Stimulated activated CD4-positive, alpha-beta T cell treated with anti-CD3 and anti-CD28 coated beads, Interleukin-1b, Interleukin-23, amount 100 ng/mL, for 1 hour (primary cell): ENCODE results near the gene MMP10.

Source experiments
- DNase-seq, 2 donors: peaks; one replicate each; pipeline ENCODE4 v3.0.0-alpha.2; 2020; ENCODE audit warnings: low read depth in 2 of 2

MMP10 gene

DNA sequence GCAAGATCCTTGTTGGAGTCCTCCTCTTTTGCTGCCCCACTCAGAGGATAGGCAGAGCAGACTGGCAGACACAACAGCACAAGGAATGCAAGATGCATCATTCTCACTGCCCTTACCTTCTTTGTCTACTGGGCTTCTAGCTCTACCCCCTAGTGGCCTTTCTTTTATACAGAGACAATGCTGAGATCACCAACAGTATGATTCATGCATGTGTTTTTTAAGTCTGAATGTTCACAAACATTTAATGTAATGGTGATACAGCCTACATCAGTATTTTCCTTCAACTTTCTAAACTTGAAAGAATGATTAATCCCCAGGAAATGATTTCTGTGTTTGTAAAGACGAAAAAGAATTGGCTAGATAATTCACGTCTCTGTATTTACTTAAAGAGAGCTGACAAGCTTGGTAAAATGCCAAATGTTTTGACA, at the start of gene MMP10:
MMP10 (minus strand) TSS at position 138 of the 428 bp plus-strand sequence; CDS start at position 101, 37 bp downstream.
- DNase-seq, result no peak

DNA sequence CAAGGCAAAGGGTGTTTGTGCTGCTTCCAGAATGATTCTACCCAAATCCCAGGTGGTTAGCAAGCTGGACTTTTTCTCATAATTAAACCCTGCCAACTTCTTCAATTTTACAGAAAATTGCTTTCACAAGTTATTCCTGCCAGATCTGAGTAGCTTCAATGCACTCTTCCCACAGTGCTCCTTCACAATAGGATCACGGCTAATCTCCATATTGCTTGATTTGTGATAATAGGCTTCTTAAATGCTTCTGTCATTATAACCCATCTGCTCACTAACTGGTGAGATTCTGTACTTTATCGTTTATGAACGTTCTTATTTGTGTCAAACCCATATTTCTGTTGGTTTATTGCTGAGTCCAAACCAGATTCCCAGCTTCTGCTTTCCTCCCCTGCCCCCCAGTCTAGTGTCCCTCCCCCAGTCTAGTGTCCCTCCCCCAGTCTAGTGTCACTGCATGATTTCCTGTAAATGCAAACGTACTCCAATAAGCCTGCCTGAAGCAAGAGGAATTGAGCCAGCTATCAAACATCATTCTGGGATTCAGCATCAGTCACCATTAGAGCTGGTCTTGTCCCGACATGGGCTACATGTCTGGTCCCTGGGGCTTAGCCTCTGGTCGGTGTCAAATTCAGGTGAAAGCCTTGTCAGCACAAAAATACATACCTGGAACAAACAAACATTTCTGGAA, 49.0 kb upstream of the MMP10 start:
- DNase-seq, result no peak

DNA sequence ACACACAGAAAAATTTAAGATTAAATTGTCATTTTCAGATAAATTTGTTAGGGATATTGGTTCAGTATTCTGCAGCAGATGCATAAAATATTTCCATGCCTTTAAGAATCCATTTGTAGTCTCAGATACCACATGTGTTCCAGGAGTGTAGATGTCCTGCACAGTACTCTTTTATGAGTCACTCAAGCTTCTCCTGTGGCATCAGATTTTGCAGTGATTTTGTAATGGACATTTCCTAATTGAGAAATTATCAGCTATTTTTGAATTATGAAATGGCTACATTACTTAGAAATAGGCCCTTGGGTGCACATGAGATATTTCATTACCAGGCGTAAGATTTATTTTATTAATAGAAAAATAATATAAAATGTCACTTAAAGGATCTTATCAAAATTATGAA, 44.1 kb upstream of the MMP10 start:
- no peak for DNase-seq

DNA sequence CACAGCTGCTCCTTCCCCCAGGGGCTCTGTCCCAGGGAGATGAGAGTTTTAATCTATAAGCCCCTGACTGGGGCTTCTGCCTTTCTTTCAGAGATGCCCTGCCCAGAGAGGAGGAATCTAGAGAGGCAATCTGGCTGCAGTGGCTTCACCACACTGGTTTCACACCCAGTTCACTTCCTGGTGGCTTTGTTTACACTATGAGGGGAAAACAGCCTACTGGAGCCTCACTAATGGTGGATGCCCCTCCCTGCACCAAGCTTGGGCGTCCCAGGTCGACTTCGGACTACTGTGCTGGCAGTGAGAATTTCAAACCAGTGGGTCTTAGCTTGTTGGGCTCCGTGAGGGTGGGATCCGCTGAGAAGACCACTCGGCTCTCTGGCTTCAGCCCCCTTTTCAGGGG, 39.1 kb upstream of the MMP10 start:
- DNase-seq, result no peak

DNA sequence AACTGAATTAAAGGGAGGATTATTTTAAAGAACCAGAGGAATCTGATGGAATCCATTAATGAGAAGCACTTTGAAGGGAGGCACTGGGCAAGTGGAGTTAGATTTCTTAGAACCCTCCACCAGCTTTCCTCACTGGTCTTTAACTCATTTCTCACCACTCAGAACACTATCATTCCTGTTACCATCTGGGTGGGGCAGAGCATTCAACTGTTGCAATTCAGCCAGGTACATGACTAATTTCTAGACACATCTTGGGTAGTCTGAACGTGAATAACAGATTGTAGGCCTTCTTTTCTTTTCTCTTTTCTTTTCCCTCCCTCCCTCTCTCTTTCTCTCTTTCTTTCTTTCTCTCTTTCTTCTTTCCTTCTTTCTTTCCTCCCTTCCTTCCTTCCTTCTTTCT, 33.1 kb upstream of the MMP10 start:
- DNase-seq, result no peak

DNA sequence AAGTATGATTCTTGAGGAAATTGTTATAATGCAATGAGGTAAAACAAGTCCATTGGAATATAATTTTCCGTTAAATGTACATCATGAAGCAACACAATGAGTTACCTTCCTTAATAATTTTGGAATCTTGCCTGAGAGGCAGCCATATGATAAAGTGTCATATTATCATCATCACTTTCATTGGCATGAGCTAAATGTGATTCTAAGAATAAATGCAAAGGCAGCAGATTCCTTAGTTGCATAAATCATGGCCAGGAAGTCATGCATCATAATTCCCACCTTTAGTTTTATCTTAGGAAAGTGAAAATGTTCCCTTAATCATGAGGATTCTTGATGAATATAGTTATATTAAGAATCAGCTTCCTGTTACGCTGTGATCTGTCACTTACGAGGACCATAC, 31.8 kb upstream of the MMP10 start:
- no peak for DNase-seq

DNA sequence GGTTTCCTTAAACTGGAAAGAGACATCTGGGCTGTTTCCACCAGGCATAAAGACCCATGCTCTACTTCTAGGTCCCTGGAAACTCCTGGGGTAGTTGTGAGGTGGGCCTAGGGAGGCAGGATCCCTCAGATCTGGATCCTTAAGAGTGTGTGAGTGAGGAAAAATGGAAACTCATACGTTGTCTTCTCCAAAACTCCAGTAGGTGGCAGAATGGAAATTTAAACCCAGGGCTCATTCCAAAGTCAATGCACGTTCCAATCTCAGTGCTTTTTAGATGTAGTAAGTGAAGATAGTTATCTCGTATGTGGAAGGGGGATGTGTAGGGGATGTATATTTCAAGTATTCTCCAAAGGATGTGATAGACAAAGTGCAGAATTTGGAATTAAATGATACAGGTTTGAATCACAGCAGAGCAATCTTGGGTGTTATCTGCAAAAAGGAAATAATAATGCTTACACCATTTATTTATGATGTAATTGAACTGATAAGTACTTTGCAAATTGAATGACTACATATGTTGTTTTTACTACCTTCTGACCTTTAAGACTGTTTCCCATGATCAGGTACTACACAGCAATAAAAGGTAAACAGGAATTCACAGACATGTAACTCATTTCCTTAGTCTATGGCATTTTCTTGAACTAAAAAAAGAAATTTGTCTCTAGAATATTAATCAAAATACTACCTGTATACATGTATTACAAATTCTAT, 30.7 kb upstream of the MMP10 start:
- DNase-seq, result no peak

DNA sequence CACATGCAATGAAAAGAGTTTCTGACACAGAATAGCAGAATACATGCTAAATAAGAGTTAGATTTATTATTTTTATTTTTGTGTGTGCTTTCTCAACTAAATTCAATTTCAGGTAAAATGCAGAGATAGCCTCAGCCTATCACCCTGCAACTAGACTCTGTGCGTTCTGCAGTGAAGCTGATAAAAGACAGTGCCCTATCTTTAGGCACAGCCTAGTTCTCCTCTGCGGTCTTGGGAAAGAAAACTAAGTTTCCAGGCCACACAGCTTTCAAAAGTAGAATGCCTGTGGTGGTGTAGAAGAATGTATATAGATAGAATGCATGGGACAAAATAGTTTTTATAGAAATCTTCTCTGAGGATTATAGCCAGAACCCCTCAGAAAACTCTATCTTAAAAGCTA, 29.5 kb upstream of the MMP10 start:
- no peak for DNase-seq

DNA sequence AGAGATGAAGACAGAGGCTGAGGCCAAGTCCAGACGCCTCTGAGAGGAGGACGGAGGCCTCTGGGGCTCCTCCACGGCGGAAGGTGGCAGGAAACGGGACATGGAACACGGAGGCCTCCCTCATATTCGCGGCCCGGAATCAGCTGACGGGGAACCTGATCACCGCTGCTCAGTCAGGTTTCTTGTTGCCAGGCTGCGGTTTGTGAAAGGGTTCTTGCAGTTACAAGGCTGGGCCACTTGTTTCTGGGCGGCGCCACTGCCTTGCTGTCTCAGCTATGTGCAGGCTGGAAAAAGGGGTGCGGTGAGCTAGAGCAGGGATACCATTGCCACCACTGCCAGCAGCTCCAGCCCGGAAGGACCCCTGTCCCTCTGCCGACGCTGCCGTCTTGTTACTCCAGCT, 27.5 kb upstream of the MMP10 start:
- no peak for DNase-seq

DNA sequence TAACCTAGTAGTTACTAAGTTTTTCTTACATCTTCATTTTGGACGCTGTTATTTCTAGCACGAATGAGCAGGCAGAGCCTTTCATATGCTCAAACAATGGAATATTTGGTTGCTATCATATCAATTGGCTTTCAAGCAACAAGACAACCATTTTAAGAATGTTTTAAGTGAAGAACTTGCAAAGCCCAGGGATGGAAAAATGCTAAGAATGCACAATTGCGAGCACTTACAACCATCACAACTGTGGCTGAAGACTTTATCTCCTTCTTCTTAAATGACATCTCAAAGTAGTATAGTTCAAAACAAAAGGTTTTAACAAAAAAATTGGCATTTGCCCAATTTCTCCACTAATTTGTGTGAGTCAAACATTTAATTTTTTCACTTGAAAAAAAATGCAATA, 25.9 kb upstream of the MMP10 start:
- DNase-seq, result no peak

DNA sequence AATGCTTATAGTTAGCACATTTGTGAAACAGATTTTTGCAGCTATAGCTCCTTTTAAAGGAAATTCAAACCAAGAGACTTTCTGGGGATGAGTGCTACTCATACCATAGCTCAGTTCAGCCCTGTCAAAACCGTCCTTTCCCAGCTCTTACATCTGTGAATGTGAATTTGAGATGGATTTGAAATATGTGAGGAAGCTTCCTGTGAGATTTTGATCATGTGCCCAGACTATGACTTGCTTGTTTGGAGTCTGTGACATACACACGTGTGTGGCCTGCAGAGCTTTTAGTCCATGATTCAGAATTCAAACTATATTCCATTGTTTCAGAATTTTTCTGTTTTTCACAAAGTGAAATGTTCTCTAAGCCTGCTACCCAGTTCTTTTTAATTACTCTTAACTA, 21.9 kb upstream of the MMP10 start:
- no peak for DNase-seq

DNA sequence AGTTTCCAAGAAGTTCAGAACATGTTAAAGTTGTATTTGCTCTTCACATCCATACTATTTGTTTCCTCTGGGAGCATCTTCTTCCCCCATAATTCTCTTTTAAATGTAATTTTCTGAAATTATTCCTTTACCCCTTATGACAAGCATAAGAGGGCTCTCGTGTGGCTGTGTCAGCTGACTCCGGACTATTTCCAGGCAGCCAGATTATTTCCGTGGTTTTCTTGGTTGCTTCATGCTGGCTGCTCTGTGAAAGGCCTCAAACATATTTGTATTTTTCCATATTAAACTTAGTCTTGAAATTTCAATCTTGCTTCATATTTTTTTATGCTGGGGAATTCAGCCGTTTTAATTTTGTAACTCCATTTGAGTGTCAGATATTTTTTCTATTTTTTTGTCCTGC, 20.3 kb upstream of the MMP10 start:
- DNase-seq, result no peak

DNA sequence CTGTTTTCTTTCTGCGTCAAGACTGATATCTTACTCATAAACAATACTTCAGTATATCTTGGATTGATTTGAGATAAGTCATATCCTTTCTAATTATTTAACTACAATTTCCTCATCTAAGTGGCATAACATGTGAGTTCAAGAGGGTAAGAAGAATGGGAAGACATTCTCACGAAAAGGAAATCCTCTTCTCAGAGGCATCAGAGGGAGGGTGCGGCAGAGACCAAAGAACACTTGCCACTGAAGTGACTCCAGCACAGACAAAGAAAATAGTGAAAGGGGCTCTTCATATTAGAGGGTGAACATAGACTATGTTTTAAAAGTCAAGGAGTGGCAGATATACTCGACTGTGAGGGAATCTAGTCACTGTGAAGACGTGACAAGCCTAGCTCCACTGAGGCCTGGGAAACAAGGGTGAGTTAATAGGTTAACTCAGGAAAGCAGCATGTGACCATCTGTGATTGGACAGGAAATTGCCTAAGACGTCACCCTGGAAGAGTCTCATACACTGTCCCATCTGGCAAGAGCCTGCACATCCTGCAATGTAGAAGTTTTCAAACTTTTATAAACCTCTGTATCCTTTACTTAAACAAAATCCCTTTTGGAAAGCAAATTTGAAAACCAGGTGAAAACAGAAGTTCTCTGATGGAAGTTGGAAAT, 19.4 kb upstream of the MMP10 start:
- no peak for DNase-seq

DNA sequence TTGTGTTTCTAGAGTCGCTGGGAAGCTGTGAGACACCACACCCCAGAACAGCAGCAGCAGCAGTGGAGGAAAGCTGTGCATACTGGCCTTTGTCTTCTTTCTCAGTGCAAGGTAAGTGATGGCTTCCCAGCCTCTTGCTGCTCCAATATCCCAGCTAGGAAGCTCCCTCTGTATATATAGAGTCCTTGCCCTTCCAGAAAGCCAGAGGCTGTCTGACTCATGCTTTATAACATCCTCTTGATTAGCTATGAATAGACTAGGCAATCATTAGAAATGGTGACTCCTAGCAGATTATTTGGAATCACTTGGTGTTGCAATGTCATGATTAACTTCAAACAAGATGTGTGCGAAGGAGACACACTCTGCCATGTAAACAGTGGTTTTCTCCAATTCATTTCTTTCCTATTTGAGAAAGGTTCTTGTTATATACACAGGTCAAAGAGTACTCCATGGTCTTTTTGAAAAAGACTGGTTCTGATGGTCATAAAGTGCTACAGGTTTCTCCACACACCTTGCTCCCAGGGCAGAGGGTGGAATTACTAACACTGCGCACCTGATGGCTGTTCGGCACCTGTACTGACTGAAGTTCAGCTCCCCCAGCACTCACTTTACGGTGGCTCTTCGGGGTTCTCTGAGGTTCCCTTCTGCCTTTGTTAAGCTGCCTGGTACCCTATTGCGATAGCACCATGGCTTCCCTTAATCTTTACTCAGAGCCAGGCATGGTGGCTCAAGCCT, 17.8 kb upstream of the MMP10 start, which contains the start of gene MMP1:
MMP1 (minus strand) TSS at position 149 of the 735 bp plus-strand sequence; CDS start at position 81, 68 bp downstream.
- DNase-seq, result no peak

DNA sequence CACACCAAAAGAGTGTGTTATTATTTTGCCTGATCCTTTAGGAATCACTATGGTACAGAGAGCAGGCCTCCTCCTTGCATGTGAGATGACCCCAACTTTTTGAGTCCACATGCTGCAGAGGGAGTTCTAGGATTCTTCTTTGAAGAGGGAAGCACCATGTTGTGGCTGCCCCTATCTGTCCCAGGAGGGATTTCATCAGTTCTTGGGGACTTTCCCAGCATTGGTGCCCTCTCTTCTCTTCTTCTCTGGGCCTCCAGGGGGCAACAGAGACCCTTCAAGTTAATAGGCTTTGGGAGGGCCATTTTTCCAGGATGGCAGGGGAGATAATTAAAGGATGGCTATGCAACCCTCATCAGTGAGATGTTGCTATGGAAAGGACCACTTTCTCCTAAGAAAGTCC, 14.0 kb upstream of the MMP10 start:
- DNase-seq, result no peak

DNA sequence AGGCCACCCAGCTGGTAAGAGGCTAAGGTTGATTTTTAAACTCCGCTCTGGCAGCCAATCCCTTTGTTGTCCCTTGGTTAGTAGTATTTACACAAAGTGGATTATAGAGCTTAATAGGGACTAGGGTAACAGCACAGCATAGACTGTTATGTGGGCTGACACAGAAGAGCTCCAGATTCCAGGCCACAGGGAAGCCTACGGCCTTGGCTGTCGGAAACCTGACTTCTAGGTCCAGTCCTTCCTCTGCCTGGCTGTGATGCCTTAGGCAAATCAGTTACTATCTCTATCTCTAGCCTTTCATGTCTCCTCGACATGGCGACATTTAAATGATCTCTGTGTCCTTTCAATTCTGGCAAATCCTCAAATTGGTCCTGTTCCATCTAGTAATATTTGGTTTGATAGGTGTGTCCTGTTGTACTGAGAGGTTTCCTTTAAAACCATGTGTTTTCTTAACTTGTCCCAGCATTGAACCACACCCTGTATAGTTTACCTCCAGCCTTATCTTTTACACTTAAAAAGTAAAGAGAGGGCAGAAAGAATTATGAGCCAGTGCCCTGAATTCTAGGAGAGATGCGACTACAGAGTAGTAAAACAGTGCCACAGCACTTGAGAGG, 13.4 kb upstream of the MMP10 start:
- no peak for DNase-seq

DNA sequence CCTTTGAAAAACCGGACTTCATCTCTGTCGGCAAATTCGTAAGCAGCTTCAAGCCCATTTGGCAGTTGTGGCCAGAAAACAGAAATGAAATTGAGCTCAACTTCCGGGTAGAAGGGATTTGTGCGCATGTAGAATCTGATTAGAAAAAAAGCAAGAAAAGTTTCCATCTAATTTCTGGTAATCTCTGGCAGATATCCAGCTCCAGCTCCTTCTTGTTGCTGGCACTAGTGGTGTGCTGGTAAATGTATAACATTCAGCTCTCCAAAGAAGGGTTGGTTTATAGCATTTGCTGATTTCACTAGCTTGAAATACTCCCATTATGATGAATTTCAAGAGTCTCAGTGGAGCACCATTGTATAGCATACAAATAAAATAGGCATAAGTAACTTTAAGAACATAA, 12.2 kb upstream of the MMP10 start:
- DNase-seq, result no peak

DNA sequence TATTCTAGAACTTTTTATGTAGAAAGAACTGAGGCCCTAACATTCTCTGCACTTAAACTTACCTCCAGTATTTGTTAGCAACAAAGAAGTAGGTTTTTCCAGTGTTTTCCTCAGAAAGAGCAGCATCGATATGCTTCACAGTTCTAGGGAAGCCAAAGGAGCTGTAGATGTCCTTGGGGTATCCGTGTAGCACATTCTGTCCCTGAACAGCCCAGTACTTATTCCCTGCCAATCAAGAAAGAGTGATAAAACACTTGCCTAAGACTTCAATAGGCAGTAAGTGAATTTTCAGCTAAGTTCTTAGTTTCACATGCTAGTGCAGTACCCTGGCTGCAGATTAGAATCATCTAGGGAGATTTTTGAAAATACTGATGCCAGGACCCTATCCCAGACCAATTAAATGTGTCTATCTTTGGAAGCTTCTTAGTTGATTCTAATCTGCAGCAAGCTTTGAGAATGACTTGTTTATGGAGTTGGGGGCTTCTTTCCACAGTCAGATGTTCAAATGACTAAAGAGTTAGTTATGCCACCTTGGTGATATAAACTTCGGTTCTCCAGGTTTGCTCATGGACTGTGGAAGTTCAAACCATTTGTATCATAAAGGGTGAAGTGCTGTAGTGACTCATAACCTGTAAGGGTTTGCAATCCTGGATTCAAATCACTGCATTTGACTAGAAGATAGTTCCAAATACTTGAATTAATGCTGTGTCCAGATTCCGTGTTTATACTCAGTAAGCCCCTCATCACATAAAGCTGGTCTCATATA, 11.0 kb upstream of the MMP10 start:
- no peak for DNase-seq

DNA sequence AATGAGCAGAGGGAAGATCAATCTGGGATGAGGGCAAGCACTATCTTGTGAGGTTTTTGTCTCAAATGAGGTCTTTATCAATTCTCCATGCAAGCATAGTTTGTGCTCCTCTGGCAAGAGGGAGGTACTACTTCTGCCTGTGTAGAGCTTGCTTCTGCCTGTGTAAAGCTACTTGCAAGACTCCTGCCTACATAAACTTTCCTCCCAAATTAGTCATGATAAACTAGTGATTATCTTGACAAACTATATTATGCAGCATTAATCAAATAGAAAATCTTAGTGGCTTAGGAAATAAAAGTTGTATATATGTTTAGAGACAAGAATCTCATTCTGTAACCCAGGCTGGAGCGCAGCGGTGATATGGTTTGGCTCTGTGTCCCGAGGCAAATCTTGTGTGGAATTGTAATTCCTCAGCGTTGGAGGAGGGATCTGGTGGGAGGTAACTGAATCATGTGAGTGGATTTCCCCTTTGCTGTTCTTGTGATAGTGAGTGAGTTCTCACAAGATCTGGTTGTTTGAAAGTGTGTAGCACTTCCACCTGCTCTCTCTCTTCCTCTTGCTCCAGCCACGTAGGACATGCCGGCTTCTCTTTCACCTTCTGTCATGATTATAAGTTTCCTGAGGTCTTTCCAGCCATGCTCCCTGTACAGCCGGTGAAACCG, 8.0 kb upstream of the MMP10 start:
- no peak for DNase-seq

DNA sequence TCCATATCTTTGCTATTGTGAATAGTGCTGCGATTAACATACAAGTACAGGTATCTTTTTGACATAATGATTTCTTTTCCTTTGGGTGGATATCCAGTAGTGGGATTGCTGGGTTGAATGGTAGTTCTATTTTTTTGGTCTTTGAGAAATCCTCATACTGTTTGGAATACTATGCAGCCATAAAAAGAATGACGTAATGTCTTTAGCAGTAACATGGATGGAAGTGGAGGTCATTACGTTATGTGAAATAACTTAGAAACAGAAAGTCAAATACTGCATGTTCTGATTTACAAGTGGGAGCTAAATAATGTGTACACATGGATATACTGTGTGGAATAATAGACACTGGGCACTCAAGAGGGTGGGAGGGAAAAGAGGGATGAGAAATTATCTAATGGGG, 4.0 kb upstream of the MMP10 start:
- no peak for DNase-seq

DNA sequence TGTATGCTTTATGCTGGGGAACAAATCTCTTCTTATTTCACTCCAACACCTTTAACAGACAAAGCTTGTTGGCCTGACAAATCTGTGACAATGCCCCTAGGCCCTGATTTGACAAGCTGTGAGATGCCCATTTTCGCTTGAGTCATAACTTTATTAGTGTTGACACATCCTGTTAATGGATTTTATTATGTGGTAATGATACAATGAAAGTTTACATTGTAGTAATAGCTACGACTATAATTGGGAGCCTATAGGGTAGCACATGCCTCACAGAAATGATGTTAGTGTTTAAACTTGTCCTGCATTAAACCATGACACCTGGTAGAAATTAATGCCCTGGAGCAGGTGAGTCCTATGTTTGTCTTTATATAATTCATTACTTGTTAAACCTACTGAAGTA, 3.3 kb upstream of the MMP10 start:
- no peak for DNase-seq
